Superior temporal gyrus (tissue), 1 donor: ENCODE measurements around the gene PCP4.

Experiments
- DNase-seq: peaks from one replicate; pipeline ENCODE4 v3.0.0-alpha.2; 2016; ENCODE audit errors: extremely low spot score

The PCP4 gene

GRCh38 chr21:39867198-39867650 is at the start of gene PCP4:
Gene PCP4, plus strand, starts transcription at chr21:39867438. Its CDS starts 64 bp downstream, at chr21:39867502.
- DNase-seq, result peak; percentile 85

- no peak for DNase-seq
Measured at GRCh38 chr21:39818557-39818956, 48.7 kb upstream of the PCP4 start.

- DNase-seq, result no peak
Measured at GRCh38 chr21:39822042-39822441, 45.2 kb upstream of the PCP4 start.

GRCh38 chr21:39825250-39825649 is 42.0 kb upstream of the PCP4 start:
- no peak for DNase-seq

- DNase-seq, result no peak
Measured at GRCh38 chr21:39834543-39834942, 32.7 kb upstream of the PCP4 start.

GRCh38 chr21:39837861-39838359 is 29.3 kb upstream of the PCP4 start:
- no peak for DNase-seq

GRCh38 chr21:39840373-39841097 is 26.7 kb upstream of the PCP4 start:
- DNase-seq, result no peak

- DNase-seq, result no peak
Measured at GRCh38 chr21:39842741-39843459, 24.3 kb upstream of the PCP4 start.

- DNase-seq, result no peak
Measured at GRCh38 chr21:39843483-39843882, 23.8 kb upstream of the PCP4 start.

- no peak for DNase-seq
Measured at GRCh38 chr21:39843916-39844315, 23.3 kb upstream of the PCP4 start.

- no peak for DNase-seq
Measured at GRCh38 chr21:39845571-39846130, 21.6 kb upstream of the PCP4 start.

GRCh38 chr21:39847877-39848276 is 19.4 kb upstream of the PCP4 start:
- no peak for DNase-seq

- DNase-seq, result no peak
Measured at GRCh38 chr21:39849014-39849655, 18.1 kb upstream of the PCP4 start.

GRCh38 chr21:39850333-39850732 is 16.9 kb upstream of the PCP4 start:
- no peak for DNase-seq

GRCh38 chr21:39851002-39851618 is 16.1 kb upstream of the PCP4 start:
- no peak for DNase-seq

GRCh38 chr21:39852021-39852721 is 15.1 kb upstream of the PCP4 start:
- no peak for DNase-seq

- DNase-seq, result no peak
Measured at GRCh38 chr21:39852726-39853500, 14.3 kb upstream of the PCP4 start.

GRCh38 chr21:39854572-39854971 is 12.7 kb upstream of the PCP4 start:
- DNase-seq, result no peak

GRCh38 chr21:39855595-39855994 is 11.6 kb upstream of the PCP4 start:
- DNase-seq, result no peak

GRCh38 chr21:39860600-39860999 is 6.6 kb upstream of the PCP4 start:
- no peak for DNase-seq
